Skeletal muscle tissue (tissue), 4 donors: ENCODE results near the gene FOXP1. TPM values are rescaled to one million over a fixed set of nuclear protein-coding genes. Genes with fewer than 3 reads are reported as not detected.

Source experiments
- H3K27ac ChIP-seq: one replicate; pipeline ENCODE4 v1.7.0; 2013; ENCODE audit warnings: mild to moderate bottlenecking, low read depth, low read length, inconsistent platforms
- H3K27me3 ChIP-seq, 3 donors: one replicate each; pipeline ENCODE4 v1.7.0; 2013; ENCODE audit warnings: low read length in 3 of 3; ENCODE audit not compliant: control insufficient read depth in 3 of 3, insufficient read depth in 3 of 3
- H3K36me3 ChIP-seq, 3 donors: one replicate each; pipeline ENCODE4 v1.7.0; 2013; ENCODE audit warnings: low read length in 3 of 3; ENCODE audit not compliant: control insufficient read depth in 3 of 3, insufficient read depth in 3 of 3
- H3K4me1 ChIP-seq, 3 donors: one replicate each; pipeline ENCODE4 v1.7.0; 2013; ENCODE audit warnings: low read length in 3 of 3, mild to moderate bottlenecking in 3 of 3; ENCODE audit not compliant: control insufficient read depth in 3 of 3, insufficient read depth in 3 of 3
- H3K4me3 ChIP-seq, 3 donors: one replicate each; pipeline ENCODE4 v1.7.0; 2013; ENCODE audit warnings: low read length in 3 of 3
- H3K9ac ChIP-seq, 3 donors: one replicate each; pipeline ENCODE4 v1.7.0; 2013; ENCODE audit warnings: low read length in 3 of 3, mild to moderate bottlenecking in 3 of 3, moderate library complexity in 2 of 3, low read depth in 1 of 3
- H3K9me3 ChIP-seq, 3 donors: one replicate each; pipeline ENCODE4 v1.7.0; 2013; ENCODE audit warnings: low read length in 3 of 3; ENCODE audit not compliant: control insufficient read depth in 3 of 3
- total RNA-seq: library from RNA; depleted of rRNA; stranded (reverse); fragments of >200 nt; gene quantifications from one replicate; pipeline ENCODE4 v1.2.3, GENCODE V29; 2014
- donor health status: Osteomylitis.

FOXP1 gene
- total RNA-seq, 1 donor from 2014 or later = 36.0 TPM

GRCh38 chr3:71391361-71391760 is 192.2 kb downstream of the FOXP1 start:
- Histone ChIP-seq H3K36me3 (no peaks in the 10 kb centered on the region), H3K9me3 (no peaks in the 10 kb centered on the region), H3K27ac (no peak overlapping the region), H3K4me3 (no peak overlapping the region), H3K9ac (no peak overlapping the region), H3K27me3 (no peaks in the 10 kb centered on the region), H3K4me1 (peaks cover 6 to 9% (median 9%) of the 10 kb centered on the region in 3 donors)

GRCh38 chr3:71389911-71390573 is 193.5 kb downstream of the FOXP1 start:
- no peaks in the 10 kb centered on the region for H3K27me3 ChIP-seq
- peak overlapping the region in 2 of 3 donors; percentile 25 to 28 for H3K4me3 ChIP-seq
- H3K9me3 ChIP-seq = no peaks in the 10 kb centered on the region
- no peak overlapping the region for H3K9ac ChIP-seq
- peak overlapping the region; percentile 57 for H3K27ac ChIP-seq
- peaks cover 5 to 7% (median 5%) of the 10 kb centered on the region in 3 donors for H3K4me1 ChIP-seq
- no peaks in the 10 kb centered on the region for H3K36me3 ChIP-seq

- Histone ChIP-seq H3K4me1 (peaks cover 5 to 7% (median 7%) of the 10 kb centered on the region in 3 donors), H3K9ac (no peak overlapping the region), H3K27me3 (no peaks in the 10 kb centered on the region), H3K9me3 (no peaks in the 10 kb centered on the region), H3K36me3 (no peaks in the 10 kb centered on the region), H3K27ac (no peak overlapping the region), H3K4me3 (no peak overlapping the region)
Measured at GRCh38 chr3:71389191-71389590, 194.3 kb downstream of the FOXP1 start.

GRCh38 chr3:71388535-71389120 is 194.9 kb downstream of the FOXP1 start:
- Histone ChIP-seq H3K9ac (no peak overlapping the region), H3K4me3 (no peak overlapping the region), H3K9me3 (no peaks in the 10 kb centered on the region), H3K4me1 (peaks cover 5 to 11% (median 7%) of the 10 kb centered on the region in 3 donors), H3K27me3 (no peaks in the 10 kb centered on the region), H3K27ac (no peak overlapping the region), H3K36me3 (no peaks in the 10 kb centered on the region)

GRCh38 chr3:71387586-71387985 is 195.9 kb downstream of the FOXP1 start:
- Histone ChIP-seq H3K4me3 (no peak overlapping the region), H3K9me3 (no peaks in the 10 kb centered on the region), H3K36me3 (no peaks in the 10 kb centered on the region), H3K9ac (no peak overlapping the region), H3K27me3 (no peaks in the 10 kb centered on the region), H3K4me1 (peaks cover 5 to 11% (median 7%) of the 10 kb centered on the region in 3 donors), H3K27ac (no peak overlapping the region)

- H3K9me3 ChIP-seq = no peaks in the 10 kb centered on the region
- no peak overlapping the region for H3K4me3 ChIP-seq
- H3K36me3 ChIP-seq = no peaks in the 10 kb centered on the region
- H3K9ac ChIP-seq = no peak overlapping the region
- H3K4me1 ChIP-seq = peaks cover 4 to 9% (median 9%) of the 10 kb centered on the region in 3 donors
- H3K27me3 ChIP-seq = no peaks in the 10 kb centered on the region
- H3K27ac ChIP-seq = no peak overlapping the region
Measured at GRCh38 chr3:71384837-71385716, 198.5 kb downstream of the FOXP1 start.

GRCh38 chr3:71384388-71384787 is 199.1 kb downstream of the FOXP1 start:
- H3K36me3 ChIP-seq = no peaks in the 10 kb centered on the region
- H3K4me3 ChIP-seq = no peak overlapping the region
- H3K9me3 ChIP-seq = no peaks in the 10 kb centered on the region
- H3K27me3 ChIP-seq = no peaks in the 10 kb centered on the region
- H3K4me1 ChIP-seq = peaks cover 0 to 9% (median 6%) of the 10 kb centered on the region in 3 donors
- H3K9ac ChIP-seq = no peak overlapping the region
- H3K27ac ChIP-seq = no peak overlapping the region

GRCh38 chr3:71380096-71380495 is 203.4 kb downstream of the FOXP1 start:
- Histone ChIP-seq H3K27me3 (no peaks in the 10 kb centered on the region), H3K36me3 (no peaks in the 10 kb centered on the region), H3K9me3 (no peaks in the 10 kb centered on the region), H3K4me3 (no peak overlapping the region), H3K27ac (no peak overlapping the region), H3K4me1 (peaks cover 0 to 9% (median 6%) of the 10 kb centered on the region in 3 donors), H3K9ac (peak overlapping the region in 1 of 3 donors; percentile 34)

GRCh38 chr3:71378509-71378908 is 205.0 kb downstream of the FOXP1 start:
- H3K4me3 ChIP-seq = no peak overlapping the region
- no peaks in the 10 kb centered on the region for H3K36me3 ChIP-seq
- H3K9ac ChIP-seq = no peak overlapping the region
- peaks cover 0 to 9% (median 0%) of the 10 kb centered on the region in 3 donors for H3K4me1 ChIP-seq
- no peaks in the 10 kb centered on the region for H3K9me3 ChIP-seq
- H3K27me3 ChIP-seq = no peaks in the 10 kb centered on the region
- no peak overlapping the region for H3K27ac ChIP-seq

- no peaks in the 10 kb centered on the region for H3K27me3 ChIP-seq
- H3K4me3 ChIP-seq = no peak overlapping the region
- H3K27ac ChIP-seq = no peak overlapping the region
- no peaks in the 10 kb centered on the region for H3K36me3 ChIP-seq
- no peak overlapping the region for H3K9ac ChIP-seq
- peaks cover 0 to 9% (median 0%) of the 10 kb centered on the region in 3 donors for H3K4me1 ChIP-seq
- no peaks in the 10 kb centered on the region for H3K9me3 ChIP-seq
Measured at GRCh38 chr3:71376911-71377310, 206.6 kb downstream of the FOXP1 start.
